Activated CD4-positive, alpha-beta T cell treated with anti-CD3 and anti-CD28 coated beads, Interleukin-2, amount 50 U/mL, for 16 hours (primary cell): Measurements from ENCODE around the gene CCDC187.

ENCODE experiments used
- DNase-seq: peaks from one replicate; pipeline ENCODE4 v3.0.0-alpha.2; 2020

The CCDC187 gene

DNA sequence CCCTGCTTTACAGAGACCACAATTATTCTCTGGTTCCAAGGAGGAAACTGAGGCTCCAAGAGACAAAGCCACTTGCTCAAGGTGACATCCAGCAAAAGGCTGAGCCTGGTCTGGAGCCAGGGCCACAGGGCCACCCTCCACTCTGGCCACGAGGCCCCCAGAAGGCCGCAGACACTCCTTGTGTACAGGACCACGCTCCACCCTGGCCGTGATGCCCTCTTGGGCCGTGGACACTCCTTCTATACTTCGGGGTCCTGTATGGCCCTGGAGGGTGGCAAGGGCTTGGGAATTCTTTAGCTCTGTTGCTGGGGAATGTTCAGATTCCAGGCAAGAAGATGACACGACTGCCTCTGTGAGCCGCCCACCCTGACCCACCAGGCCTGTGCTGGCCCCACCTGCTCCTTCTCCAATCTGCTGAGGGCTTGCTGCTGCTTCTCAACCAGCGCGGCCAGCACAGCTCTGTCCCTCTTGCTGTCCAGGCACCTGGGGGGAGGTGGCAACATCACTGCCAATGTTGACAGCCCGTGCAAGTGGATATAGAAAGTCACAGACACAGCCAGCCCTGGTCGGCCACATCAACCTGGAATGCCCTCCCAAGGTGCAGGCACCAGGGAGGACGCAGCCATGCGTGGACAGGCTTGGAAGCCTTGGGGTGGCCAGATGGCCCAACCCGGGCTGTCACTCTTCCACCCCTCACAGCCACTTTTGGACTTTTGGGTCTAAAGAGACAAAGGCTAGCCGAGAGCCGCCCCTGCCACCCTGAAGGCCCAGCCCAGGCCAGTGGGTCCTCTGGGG is 38.1 kb downstream of the CCDC187 start:
- DNase-seq = no peak

DNA sequence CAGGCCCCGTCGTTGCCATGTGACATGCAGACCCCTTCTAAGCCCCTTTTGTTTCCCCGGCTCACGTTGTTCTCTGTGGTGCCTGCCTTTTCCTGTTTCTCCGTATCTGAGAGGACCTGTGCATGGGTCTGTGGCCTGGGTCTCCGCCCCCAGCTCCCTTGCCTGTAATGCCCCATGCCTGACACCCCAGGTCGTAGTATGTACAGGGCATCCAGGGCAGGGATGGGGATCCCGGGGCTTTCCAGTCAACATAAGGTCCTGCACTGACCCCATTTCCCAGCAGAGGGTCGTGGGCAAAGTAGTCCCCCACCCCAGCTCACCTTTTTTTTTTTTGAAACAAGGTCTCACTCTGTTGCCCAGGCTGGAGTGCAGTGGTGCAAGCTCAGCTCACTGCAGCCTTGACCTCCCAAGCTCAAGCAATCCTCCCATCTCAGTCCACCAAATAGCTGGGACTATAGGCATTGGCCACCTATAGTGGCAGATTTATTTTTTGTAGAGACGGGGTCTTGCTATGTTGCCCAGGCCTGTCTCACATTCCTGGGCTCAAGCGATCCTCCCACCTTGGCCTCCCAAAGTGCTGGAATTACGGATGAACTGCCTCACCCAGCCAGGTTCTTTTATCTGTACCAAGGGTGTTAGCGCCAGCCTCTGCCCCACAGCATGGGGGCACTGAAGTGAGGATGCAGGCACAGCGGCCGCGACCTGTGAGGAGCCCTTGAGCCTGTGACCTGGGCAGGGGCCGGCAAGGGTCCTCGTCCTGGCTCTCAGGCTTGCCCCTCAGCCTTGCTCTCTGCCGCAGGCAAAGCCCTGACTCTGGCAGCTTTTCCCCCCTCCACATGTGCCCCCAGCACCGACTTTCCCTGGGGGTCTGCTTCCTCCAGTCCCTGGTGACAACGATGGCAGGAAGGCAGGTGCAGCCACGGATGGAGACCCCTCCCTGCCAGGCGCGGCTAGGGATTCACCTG is 39.2 kb downstream of the CCDC187 start:
- no peak for DNase-seq

DNA sequence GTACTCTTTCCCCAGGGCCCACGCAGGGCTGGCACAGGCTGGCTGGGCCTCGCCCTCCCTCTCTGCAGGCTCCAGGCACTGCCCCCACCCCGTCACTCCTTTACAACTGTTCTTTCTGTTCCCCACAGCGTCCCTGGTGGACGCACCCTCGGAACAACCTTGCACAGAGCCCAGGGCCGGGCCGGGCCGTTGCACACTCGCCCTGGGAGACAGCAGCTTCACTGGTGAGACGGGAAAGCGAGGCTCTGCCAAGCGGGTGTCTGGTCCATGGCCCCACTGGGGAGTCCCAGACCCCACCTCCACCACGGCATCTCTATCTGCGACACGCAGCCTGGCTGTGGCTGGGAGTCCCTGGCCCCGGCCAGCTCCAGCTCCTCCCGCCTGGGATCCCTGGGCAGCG is 39.9 kb downstream of the CCDC187 start:
- no peak for DNase-seq

DNA sequence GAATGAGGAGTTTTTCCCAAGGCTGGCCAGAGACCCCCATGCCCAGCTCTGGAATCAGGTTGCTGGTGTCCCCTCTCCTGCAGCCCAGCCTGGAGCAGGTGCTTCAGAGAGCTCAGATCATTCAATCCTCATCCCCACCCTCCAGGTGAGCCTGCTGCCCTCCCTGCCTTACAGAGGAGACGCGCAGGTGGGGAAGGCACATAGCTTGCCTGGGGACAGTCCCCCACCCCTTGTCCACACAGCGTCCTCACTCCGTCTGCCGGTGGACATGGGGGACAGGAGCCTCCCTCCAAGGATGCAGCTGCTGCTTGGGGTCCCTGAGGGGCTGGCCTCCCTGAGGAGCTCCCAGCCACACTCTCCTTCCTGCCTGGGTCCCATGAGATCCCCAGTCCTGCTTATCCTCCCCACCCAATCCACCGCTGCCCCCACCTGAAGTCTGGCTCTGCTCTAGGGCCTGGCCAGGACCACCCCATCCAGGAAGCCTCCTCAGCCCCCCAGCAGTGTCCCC is 41.2 kb downstream of the CCDC187 start:
- no peak for DNase-seq

DNA sequence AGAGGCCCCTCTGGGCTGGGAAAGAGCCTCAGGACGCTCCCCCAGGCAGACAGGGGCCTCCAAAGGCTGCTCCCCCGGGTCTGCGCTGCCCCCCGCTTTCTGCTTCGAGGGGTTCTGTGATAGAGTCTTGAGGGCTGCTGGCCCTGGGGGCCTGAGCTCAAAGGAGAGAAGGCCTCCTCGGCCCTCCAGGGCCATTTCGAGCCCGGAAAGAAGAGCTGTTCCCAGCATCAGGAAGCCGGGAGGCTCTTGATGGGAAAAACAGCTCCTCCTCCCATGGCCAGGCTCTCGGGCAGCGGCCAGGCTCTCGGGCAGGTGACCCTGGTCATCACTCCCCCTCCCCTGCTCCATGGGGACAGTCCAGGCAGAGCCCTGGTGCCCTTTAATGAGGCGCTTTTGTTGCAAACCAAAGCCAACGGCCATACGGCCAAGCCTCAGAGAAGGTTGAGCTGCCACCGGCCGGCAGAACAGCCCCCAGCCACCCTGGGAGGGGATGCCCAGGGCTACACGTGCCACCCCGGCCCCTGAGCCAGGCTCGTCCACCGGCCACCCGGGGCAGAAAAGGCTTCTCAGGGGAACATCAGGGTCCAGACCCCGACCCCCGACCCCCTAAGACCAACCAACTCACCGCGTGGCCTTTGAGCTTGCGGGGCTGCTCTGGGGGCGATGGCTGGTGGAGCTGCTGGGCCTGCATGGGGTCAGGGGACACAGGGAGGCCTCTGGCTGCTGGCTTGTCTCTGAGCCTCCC is 42.0 kb downstream of the CCDC187 start:
- no peak for DNase-seq

DNA sequence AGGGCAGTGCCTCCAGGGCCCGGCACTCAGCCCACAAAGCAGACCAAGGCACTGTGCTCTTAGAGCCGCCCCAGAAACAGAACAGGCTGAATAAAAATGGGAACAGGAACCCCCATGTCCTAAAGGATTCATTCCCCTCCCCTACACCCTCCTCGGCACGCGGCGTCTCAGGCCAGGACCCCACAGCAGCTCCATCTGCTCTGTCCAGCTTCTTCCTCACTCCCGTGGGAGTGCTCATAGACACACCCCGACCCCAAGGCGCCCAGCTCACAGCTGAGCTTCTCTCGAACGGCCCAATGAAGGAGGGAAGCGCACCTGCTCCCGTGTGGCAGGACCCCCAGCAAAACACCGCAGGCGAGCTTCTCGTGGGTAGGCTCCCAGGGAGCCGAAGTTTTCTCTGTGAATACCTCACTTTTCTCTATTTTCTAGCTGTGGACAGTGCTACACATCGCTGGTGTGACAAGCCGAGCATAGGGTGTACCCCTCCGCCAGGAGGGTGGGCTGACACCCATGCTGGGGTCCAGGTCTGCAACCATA is 42.9 kb downstream of the CCDC187 start:
- DNase-seq = no peak

DNA sequence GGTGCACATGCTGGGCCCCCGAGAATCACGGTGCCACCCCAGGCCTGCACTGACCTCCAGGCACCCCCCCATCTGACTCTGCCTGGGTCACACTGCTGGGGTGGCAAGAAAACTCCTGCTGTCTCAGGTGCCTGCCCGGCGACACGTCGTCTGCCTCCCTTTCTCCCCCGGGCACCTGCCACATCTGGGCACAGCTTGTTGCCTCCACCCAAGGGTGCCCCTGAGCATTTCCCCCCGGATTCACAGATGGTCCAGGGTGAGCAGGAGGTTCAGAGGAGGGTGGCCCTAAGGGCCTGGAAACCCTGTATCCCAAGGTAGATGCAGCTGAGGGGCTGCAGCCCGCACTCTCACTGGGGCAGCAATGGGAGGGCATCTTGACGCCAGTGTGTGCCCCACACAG is 43.4 kb downstream of the CCDC187 start:
- no peak for DNase-seq

DNA sequence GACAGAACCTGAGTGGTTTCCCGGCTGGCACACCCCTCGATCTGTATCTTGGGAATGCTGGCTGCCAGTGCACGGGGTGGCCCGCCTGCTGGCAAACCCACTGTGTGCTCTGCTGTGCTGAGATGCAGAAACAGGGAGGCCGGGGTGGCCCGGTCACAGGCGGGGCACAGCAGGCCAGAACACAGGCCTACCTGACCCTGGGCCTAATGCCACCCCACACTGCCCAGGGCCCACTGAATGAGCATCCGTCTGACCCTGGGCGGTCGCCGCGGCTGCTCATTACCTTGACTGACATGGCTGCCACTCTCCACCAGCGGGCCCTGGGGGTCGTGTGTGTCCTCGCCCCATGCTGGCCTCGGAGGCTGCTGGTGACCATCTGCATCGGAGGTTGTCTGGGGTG is 44.1 kb downstream of the CCDC187 start:
- DNase-seq = no peak

DNA sequence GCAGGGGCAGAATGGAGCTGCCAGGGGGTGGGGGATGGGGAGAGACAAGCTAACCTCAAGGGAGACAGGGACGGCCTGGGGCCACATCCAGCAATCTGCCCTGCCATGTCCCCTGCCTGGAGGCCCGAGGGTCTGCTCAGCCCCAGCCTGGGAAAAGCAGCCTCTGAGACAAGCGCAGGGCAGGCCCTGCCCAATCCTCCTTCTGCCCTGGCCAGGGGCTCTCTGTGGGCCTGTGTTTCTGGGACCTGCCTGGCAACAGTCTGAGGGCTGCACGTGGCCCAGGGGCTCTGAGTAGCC is 44.4 kb downstream of the CCDC187 start:
- no peak for DNase-seq

DNA sequence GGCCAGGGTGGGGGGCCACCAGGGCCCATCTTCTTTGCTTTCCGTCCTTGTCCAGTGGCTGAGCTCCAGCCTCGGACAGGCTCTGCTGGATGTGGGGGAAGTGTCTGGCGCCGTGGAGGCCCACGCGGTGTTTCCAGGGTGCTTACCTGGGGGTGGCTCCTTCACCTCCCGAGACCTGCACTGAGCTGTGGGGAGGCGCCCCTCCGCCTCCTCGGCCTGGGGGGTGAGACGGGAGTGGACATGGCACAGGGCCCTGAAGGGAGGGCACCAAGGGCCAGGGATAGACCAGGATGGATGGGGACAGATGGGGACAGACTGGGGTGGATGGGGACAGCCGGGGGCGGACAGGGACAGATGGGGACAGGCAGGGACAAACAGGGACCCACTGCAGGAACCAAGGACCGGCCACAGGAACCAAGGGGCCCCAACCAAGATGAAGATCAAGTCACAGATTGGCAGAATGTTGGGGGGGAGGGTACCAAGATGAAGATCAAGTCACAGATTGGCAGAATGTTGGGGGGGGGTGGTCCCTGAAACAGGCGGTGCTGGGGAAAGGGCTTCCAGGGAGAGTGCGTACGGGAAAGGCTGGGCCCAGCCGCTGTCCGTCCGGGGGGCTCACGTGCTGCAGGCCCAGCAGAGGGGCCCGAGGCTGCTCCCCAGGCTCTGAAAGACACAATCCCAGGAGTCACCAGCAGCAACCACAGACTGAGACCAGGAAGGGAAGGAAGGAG is 44.9 kb downstream of the CCDC187 start:
- DNase-seq = no peak

DNA sequence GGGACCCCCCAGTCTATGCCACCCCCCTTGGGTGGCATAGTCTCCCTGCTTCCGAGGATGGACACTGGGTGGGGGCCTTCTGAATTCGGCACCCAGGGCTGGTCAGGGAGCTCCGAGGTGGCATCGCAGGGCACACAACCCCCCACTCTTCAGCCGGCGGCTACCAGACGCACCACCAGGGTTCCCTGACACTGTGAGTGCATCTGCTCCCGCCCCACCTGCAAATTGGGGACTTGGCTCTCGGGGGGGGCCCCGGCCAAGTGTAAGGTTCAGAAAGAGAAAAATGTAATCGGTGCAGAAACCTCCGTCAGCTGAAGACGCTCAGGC is 45.6 kb downstream of the CCDC187 start:
- DNase-seq = no peak

DNA sequence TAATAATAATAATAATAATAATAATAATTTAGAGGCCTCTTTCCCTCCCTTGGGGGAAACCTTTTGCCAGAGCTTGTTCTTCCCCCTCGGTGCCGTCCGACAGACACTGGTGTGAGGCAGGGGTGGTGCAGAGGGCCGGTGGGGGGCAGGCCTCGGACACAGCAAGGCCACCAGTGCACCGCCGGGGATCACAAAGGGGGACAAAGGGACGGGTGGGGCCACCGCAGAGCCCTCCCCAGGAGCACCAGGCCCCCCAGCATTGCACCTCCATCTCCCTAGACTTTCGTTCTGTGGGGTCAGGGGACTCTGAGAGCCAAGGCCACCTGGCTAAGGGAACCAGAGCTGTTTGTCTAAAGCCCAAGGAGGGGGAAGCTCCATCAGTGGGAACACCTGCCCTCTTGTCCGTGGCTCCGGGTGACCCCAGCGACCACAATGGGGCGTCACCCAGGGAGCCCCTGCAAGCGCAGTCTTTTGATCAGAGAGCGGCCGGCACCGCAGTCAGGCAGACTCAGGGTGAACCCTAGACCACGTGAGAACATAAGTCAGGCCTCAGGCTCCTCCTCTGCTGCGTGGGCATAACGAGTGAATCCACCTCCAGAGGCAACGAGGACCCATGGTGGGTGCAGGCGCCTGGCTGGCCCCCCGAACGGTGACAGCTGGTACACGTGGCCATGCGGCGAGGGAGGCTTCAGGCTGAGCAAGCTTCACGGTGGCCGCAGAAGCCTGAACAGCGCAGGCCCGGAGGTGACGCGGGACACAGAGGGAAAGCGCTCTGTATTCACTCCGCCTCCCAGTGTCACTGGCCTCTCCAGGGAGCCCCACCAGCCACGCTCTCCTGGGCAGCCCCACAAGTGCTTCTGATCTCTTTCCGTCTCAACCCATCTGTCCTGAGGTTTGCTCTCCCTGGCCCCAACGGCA is 46.3 kb downstream of the CCDC187 start:
- DNase-seq = no peak

DNA sequence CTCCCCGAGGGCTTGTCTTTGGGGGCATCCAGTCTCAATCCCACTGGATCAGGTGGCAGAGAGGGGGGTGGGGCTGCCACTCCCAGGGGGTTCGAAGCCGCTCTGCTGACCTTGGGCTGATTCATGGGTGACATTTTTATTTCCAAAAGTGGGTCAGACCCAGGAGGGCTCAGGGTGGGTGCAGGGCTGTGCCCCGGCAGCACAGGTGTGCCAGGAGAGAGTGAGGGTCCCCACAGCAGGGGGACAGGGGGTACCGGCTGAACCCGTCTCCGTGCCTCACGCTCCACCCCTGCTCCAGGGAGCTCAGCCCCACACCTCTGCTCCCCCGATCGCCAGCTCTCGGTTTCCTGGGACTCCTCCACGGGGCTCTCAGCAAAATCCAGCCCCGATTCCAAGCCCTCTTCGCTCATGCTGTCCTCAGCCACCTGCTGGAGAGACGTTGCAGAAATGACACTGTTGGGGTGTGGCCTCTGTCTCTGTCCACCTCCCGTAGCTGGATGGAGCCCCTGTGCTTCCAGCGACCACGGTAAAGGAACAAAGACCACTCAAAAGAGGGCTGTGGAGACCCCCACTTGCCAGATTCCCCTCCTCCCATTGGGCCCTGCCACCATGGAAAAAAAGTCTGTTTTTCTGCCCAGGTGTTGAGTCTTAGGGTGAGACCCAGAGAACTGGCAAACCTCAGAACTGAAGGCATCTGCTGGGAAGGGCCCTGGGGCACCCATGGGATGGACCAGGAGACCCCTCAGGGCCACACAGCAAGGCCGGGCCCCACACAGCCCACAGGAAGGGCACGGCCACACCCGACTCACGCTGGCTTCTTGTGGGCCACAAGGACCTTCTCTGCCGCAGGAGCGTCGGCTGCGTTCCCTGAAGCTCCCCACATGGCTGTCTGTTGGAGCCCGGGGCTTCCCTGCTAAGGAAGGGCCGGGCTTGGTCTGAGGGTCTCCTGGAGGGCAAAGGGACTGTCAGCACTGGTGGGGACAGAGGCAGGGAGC is 47.7 kb downstream of the CCDC187 start:
- DNase-seq = no peak

DNA sequence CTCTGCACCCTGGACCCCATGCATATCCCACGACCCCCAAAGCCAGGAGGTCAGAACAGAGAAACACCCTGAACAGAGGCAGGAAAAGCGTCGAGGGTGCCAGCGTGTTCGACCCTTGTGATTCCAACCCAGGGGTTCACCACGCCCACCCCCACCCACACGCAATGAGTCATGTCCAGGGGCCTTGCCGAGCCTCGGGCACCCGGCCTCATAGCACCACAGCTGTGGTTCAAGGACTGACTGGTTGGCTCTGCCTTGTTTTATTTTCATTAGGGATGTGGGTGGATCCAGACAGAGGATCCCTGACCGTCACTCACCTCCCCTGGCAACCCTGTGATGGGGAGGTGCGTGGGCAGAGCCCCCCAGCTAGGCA is 48.7 kb downstream of the CCDC187 start:
- no peak for DNase-seq

DNA sequence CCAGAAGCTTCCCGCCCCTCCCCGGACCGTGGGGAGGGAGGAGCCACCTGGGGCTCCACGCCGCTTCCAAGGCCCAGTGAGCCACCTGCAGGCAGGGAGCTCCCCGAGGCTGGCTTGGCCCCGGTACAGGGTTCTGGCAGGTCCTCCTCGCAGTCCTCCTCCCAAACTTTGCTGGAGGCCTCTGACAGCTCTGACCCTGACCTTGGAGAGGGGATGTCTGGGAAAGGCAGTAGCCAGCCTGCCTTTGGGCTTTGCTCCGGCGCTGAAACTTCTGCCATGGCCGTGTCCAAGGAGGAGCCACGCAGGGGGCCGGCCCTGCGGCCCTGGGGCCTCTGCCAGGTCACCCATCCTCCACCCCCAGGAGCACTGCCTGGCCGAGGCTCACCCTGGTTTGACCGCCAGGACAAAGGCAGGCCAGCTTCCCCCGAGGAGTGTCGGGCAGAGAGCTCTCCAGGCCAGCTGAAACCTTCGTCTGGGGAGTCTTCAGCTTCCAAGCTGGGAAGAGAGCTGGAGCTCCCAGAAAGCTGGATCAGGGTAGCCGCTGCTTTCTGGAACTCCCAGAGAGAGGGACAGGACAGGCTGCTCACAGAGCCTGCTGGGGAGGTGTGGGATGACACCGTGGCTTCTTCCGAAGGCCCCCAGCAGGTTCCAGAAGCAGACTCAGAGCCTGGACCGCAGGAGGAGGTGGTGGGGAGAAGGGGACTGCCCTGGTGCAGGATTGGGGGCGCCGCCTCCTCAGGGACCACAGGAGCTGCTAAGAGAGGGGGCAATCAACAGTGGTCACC is 49.3 kb downstream of the CCDC187 start:
- no peak for DNase-seq

DNA sequence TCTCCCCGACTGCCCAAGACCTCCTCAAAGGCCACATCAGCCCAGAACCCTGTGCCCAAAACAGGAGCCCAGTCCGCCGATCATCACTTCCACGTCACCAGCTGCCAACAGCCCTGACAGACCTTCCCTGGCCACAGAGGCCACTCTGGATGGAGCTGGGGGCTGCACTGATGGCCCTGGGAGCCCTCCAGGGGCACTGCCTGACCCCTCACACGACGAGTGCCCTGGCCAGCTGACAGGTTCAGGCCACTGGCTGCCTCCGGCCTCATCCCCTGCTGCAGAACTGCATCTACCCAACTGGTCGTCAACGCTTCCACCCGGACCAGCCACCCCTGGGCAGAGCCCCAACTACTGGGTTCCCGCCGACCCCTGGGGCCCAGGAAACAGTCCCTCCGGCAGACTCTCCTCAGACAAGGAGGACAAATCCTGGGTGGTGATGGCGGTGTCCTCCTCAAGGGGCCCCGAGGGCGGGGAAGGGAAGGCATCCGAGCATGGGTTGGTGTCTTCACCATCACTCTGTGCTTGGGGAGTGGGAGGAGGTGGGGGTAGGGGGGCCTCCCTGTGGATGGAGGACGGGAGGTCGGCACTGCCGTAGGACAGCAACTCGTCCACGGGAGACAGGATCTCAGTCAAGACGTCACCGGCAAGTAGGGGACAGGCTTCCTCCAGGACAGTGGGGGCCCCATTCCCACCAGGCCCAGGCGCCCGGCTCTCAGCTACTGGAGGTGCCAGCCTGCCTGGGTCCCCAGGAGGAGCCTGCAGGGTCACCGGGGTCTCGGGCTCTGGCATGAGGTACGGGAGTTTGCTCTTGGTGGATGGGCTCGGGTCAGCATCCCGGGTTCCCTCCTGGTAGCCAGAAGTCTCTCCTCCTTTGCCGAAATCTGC is 50.4 kb downstream of the CCDC187 start:
- DNase-seq = no peak

DNA sequence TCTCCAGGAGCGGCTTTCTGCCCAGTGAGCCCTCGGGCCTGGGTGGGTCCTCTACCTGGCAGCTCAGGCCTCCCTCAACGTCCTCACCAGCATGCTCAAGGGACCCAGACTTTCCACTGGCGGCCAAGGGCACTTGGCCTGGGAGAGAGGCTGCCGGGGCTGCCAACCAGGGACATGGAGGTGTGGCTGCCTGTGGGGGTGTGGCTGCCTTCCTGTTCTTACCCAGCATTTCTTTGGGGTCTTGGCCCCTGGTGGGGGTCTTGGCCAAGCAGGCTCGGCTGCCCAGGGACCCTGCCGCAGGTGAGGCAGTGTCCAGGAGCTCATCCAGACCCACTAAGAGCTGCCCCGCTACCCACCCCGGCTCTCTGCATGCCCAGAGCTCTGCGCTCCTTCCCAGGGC is 51.0 kb downstream of the CCDC187 start:
- no peak for DNase-seq

DNA sequence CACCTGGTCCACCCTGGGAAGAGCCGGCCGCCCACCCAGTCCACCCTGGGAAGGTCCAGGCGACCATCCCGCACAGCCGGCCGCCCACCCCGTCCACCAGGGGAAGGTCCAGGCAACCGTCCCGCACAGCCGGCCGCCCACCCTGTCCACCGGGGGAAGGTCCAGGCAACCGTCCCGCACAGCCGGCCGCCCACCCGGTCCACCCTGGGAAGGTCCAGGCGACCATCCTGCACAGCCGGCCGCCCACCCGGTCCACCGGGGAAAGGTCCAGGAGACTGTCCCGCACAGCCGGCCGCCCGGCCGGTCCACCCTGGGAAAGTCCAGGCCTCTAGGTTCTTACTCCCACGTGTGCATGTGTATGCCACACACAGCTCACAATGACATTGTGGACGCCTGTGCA is 51.6 kb downstream of the CCDC187 start:
- no peak for DNase-seq
